ENCODE measurements around the gene PNCK.

The PNCK gene

GRCh38 chrX:153662266-153662665, 11.3 kb downstream of the PNCK start:
- peak; percentile 40 for DNase-seq (ENCODE audit: low read depth)
- peak; percentile 36 for TF ChIP-seq CTCF (IDR thresholded peaks at IDR 0.05; ENCODE audit: insufficient read depth, low read depth, low read length, missing control alignments)
- H3K4me3 ChIP-seq (ENCODE audit: low read depth, low read length), result no peak overlapping the region

- no peak for DNase-seq (ENCODE audit: low read depth)
- TF ChIP-seq CTCF (IDR thresholded peaks at IDR 0.05; ENCODE audit: insufficient read depth, low read depth, low read length, missing control alignments), result no peak
Measured at GRCh38 chrX:153659268-153659667, 14.3 kb downstream of the PNCK start.

GRCh38 chrX:153657161-153657560, 16.5 kb downstream of the PNCK start:
- DNase-seq (ENCODE audit: low read depth), result no peak
- H3K4me3 ChIP-seq (ENCODE audit: low read depth, low read length), result no peak overlapping the region
- no peak for TF ChIP-seq CTCF (IDR thresholded peaks at IDR 0.05; ENCODE audit: insufficient read depth, low read depth, low read length, missing control alignments)

More at GRCh38 chrX:153659268-153659667, 14.3 kb downstream of the PNCK start:
- H3K4me3 ChIP-seq (ENCODE audit: low read depth, low read length), result no peak overlapping the region

GRCh38 chrX:153653556-153653955, 20.1 kb downstream of the PNCK start:
- no peak for TF ChIP-seq CTCF (IDR thresholded peaks at IDR 0.05; ENCODE audit: insufficient read depth, low read depth, low read length, missing control alignments)
- no peak overlapping the region for H3K4me3 ChIP-seq (ENCODE audit: low read depth, low read length)
- no peak for DNase-seq (ENCODE audit: low read depth)

- DNase-seq (ENCODE audit: low read depth), result peak; percentile 24
- H3K4me3 ChIP-seq (ENCODE audit: low read depth, low read length), result no peak overlapping the region
- TF ChIP-seq CTCF (IDR thresholded peaks at IDR 0.05; ENCODE audit: insufficient read depth, low read depth, low read length, missing control alignments), result peak; percentile 33
Measured at GRCh38 chrX:153651540-153652079, 22.0 kb downstream of the PNCK start.

GRCh38 chrX:153650959-153651358, 22.7 kb downstream of the PNCK start:
- DNase-seq (ENCODE audit: low read depth), result no peak
- H3K4me3 ChIP-seq (ENCODE audit: low read depth, low read length), result no peak overlapping the region
- TF ChIP-seq CTCF (IDR thresholded peaks at IDR 0.05; ENCODE audit: insufficient read depth, low read depth, low read length, missing control alignments), result no peak
